Measurements from ENCODE around the gene TLE3.

- no peak for TF ChIP-seq POLR2A (IDR thresholded peaks at IDR 0.05)
- TF ChIP-seq, protein P1, sequence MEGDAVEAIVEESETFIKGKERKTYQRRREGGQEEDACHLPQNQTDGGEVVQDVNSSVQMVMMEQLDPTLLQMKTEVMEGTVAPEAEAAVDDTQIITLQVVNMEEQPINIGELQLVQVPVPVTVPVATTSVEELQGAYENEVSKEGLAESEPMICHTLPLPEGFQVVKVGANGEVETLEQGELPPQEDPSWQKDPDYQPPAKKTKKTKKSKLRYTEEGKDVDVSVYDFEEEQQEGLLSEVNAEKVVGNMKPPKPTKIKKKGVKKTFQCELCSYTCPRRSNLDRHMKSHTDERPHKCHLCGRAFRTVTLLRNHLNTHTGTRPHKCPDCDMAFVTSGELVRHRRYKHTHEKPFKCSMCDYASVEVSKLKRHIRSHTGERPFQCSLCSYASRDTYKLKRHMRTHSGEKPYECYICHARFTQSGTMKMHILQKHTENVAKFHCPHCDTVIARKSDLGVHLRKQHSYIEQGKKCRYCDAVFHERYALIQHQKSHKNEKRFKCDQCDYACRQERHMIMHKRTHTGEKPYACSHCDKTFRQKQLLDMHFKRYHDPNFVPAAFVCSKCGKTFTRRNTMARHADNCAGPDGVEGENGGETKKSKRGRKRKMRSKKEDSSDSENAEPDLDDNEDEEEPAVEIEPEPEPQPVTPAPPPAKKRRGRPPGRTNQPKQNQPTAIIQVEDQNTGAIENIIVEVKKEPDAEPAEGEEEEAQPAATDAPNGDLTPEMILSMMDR (IDR thresholded peaks at IDR 0.05): peak in 5 of 7 experiments; percentile 9 to 32 (median 27)
These were observed 3.0 kb upstream of the TLE3 start for GRCh38 chr15:70100474-70101341.

Data from body of pancreas (tissue), 4 donors.